Eye (tissue), 1 donor: ENCODE measurements around the gene TMEM154.
A peak's percentile ranks its signal among the peaks of the same experiment; 100 is the strongest.

Experiments used
- DNase-seq: peaks from one replicate; pipeline ENCODE4 v3.0.0-alpha.2; 2015

The TMEM154 gene

GRCh38 chr4:152626790-152627189, 53.0 kb downstream of the TMEM154 start:
- no peak for DNase-seq

- no peak for DNase-seq
These were observed 58.9 kb downstream of the TMEM154 start for GRCh38 chr4:152620915-152621314.

GRCh38 chr4:152620218-152620617, 59.6 kb downstream of the TMEM154 start:
- no peak for DNase-seq

- no peak for DNase-seq
These were observed 60.2 kb downstream of the TMEM154 start for GRCh38 chr4:152619556-152619955.

GRCh38 chr4:152618971-152619370, 60.8 kb downstream of the TMEM154 start:
- DNase-seq: no peak

GRCh38 chr4:152616804-152617203, 63.0 kb downstream of the TMEM154 start:
- no peak for DNase-seq

- no peak for DNase-seq
These were observed 65.7 kb downstream of the TMEM154 start for GRCh38 chr4:152613841-152614721.

GRCh38 chr4:152613351-152613750, 66.4 kb downstream of the TMEM154 start:
- no peak for DNase-seq

- DNase-seq: no peak
These were observed 69.7 kb downstream of the TMEM154 start for GRCh38 chr4:152610131-152610530.

GRCh38 chr4:152609481-152609880, 70.3 kb downstream of the TMEM154 start:
- DNase-seq: no peak

- DNase-seq: no peak
These were observed 72.6 kb downstream of the TMEM154 start for GRCh38 chr4:152607178-152607577.

GRCh38 chr4:152606753-152607152, 73.0 kb downstream of the TMEM154 start:
- DNase-seq: no peak

- DNase-seq: peak; percentile 60
These were observed 74.0 kb downstream of the TMEM154 start for GRCh38 chr4:152605641-152606335.

- DNase-seq: no peak
These were observed 74.8 kb downstream of the TMEM154 start for GRCh38 chr4:152605031-152605430.

- no peak for DNase-seq
These were observed 78.6 kb downstream of the TMEM154 start for GRCh38 chr4:152601156-152601555.

GRCh38 chr4:152599636-152600035, 80.2 kb downstream of the TMEM154 start:
- no peak for DNase-seq

- no peak for DNase-seq
These were observed 80.7 kb downstream of the TMEM154 start for GRCh38 chr4:152599095-152599494.

- no peak for DNase-seq
These were observed 81.3 kb downstream of the TMEM154 start for GRCh38 chr4:152598454-152598853.

- DNase-seq: peak; percentile 56
These were observed 84.5 kb downstream of the TMEM154 start for GRCh38 chr4:152594978-152595925.

GRCh38 chr4:152594057-152594456, 85.7 kb downstream of the TMEM154 start:
- no peak for DNase-seq

GRCh38 chr4:152591876-152592275, 87.9 kb downstream of the TMEM154 start:
- DNase-seq: no peak

- DNase-seq: peak; percentile 77
These were observed 88.4 kb downstream of the TMEM154 start for GRCh38 chr4:152591396-152591795.
